NCI-H187 treated with DMSO at 0.1 percent for 48 hours (cell line): ENCODE results near the gene UFM1.
"Not testable (repeated sequence)": the region's sequence is repeated elsewhere in the genome, so short reads cannot be mapped to it uniquely, and the experiment has no call there.

Experiments
- DNase-seq: peaks from one replicate; lab custom pipeline; 2025; lab: John Stamatoyannopoulos, UW

The UFM1 gene

GRCh38 chr13:38366954-38367645, 17.4 kb downstream of the UFM1 start:
- no peak for DNase-seq

- no peak for DNase-seq
These were observed 19.4 kb downstream of the UFM1 start for GRCh38 chr13:38369058-38369457.

- DNase-seq, result not testable (repeated sequence)
These were observed 20.4 kb downstream of the UFM1 start for GRCh38 chr13:38370096-38370495.

DNA sequence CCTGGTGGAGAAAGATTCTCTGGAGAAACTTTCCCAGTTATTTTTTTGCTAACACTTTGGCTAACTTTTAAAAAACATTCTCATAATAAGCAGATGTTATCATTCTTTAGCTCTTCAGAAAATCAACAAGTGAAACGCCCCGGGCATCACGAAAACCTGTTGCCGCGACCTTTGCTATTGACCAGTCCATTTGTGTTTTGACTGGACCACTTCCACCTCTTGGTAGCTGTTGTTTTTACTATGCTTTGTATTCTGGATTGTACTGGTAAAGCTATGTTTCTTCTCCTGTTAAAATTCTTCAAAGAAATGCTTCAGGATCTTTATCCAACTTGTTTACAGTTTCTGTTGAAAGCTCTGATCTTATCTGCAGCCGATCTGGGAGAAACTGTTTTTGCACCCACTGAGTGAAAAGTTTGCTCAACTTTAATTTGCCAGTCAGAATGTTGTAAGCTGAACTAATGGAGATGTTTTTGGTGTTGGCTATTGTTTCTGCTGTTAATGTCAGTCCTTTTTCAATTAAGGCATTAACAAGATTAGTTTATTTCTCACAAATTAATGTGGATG, 23.3 kb downstream of the UFM1 start:
- no peak for DNase-seq

DNA sequence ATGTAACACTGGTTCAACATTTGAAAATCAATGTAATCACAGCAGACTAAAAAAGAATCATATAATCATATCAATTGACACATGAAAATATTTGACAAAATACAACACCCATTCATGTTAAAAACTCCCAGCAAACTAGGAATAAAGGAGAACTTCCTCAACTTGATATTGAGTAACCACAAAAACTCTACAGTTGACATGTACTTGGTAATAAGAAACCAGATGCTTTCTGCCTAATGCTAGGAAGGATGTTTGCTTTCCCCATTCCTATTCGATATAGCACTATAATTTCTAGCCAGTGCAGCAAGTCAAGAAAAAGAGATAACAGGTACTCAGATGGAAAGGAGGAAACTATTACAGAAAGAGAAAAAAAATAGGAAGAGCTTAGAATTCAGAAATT, 26.9 kb downstream of the UFM1 start:
- DNase-seq, result no peak

GRCh38 chr13:38381890-38382289, 32.2 kb downstream of the UFM1 start:
- no peak for DNase-seq

GRCh38 chr13:38382946-38383345, 33.3 kb downstream of the UFM1 start:
- no peak for DNase-seq

- DNase-seq, result no peak
These were observed 34.5 kb downstream of the UFM1 start for GRCh38 chr13:38384171-38384570.

- DNase-seq, result no peak
These were observed 35.7 kb downstream of the UFM1 start for GRCh38 chr13:38385153-38385891.

DNA sequence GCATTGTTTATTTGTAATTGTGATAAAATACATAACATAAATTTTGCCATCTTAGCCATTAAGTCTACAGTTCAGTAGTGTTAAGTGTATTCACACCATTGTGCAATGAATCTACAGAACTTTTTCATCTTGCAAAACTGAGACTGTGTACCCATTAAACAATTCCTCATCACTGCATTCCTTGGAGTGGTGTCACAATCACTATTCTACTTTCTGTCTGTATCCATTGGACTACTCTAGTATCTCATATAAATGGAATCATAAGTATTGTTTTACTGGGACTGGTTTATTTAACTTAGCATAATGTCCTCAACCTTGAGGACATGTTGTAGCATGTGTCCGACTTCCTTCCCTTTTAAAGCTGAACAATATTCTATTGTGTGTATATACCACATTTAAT, 36.8 kb downstream of the UFM1 start:
- no peak for DNase-seq

GRCh38 chr13:38391341-38391740, 41.7 kb downstream of the UFM1 start:
- no peak for DNase-seq

DNA sequence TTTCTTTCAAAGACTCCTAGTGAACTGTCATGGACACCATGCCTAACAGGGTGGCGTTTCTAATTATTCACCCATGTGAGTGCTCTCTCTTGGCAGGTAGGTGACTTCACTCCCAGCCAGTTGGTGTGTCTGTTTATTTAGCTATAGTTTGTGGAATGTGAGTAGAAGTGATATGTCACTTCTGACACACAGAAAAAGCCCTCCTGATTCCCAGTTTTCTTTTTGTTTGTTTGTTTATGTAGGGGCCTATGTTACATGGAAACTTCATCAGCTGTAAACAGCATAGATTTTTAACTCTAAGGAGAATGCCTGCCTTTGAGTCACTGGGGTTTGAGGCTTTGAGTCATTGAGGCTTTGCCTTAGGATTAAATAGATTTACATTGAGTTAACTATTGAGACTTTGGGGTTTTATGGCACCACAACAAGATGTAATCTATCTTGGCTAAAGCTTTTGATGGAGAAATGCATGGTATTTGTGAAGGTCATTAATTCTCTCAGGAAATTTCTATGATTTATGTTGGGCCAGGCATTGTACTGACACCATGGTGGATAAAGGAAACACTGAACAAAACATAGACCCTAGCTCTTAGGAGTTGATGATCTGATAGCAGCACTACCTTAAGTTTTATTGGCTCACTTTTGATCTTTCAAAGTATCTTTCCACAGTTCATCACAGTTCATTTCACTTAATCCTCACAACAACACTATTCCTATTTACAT, 45.3 kb downstream of the UFM1 start:
- DNase-seq, result no peak

DNA sequence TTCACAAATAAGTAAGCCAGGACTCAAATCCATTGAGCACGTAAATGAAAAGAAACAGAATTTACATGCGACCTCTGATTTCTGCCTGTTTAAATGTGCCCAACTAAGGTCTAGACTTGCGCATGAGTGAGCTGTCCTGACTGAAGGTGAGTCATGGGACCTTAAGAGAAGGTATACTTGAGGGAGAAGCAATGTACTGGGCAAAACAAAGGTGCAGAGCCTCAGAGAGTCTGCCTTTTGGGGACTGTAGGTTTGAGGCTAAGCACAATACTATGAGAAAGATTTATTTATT, 45.8 kb downstream of the UFM1 start:
- DNase-seq, result no peak

DNA sequence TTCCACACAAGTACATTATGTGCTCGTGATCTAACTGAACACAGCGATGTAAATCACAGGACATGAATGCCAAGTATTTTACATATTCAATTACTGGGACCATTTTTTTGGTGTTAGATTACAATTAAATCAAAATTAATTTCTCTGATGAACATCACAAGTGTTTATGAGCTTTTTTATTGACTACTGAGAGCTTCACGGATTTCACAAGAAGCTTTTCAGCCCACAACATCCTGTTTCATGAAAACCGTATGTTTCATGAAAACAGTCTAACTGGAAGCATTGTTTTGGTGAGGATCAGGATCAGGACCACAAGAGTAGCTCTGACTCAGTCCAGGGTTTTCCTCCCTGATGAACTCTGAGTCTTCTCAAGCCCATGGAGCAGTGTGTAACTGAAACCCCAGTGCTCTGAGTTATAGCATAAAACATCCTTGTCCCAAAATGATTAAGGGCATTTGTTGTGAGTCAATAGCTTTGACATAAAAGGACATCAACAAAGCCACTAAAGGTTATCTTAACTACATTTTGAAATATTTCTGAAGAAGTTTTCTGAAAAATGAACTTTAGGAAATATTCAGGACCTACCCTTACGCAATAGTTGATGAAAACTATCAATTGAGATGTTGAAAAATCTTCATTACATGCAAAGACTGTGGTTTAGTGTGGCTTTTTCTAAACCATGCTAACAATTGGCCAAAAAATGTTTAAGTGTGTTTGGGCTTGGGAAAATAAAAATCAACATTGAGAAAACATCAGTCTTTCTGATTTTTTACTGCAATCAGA, 49.3 kb downstream of the UFM1 start:
- no peak for DNase-seq

DNA sequence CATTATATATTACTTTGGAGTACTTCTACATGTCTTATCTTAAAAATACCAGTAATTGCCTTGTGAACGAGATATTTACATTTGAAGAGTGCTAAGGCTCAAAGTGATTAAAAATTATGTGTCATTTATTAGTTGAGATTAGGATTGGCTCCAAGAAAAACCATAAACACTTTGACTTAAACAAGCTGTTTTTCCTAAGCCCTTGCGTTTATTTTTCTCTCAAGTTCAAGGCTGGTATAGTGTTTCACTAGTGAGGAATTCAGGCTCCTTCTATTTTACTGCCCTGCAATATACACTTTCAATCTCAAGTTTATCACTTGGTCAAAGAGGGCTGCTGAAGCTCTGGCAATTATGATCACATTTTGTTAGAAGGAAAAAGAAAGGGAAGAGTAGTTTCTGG, 49.9 kb downstream of the UFM1 start:
- no peak for DNase-seq

DNA sequence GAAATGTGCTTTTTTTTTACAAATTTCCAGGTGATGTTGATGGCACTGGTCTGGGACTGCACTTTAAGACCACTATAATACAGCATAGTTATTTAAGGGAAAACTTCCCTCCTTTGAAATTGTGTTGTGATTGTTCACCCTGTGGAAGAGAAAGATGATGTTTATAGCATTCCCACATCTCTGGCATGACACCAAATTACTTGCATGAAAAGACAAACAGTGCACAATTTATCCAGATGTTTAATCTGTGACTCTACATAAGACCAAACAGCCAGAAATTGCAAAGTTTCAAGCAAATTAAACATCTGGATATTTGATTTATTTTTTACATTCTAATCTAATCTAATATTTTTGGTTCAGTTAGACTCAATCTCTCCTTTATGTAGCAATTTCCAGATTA, 51.6 kb downstream of the UFM1 start:
- DNase-seq, result no peak

DNA sequence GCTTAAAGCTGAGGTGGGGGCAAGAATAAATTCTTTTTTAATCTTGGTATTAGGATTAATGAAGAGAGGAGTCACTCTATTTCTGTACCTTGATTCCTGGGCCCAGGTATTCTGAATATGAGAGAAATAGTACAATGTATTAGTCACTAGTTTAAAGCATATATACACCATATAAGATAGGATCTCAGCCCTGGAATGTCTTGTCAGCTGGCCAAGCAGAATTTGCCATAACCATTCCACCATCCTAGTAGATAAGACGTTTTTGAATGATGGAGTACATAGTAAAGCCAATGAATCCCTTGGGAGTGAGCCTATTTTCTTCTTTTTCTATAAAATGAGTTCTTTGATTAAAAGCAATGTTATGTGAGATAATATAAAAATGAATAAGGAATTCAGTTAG, 55.6 kb downstream of the UFM1 start:
- no peak for DNase-seq

DNA sequence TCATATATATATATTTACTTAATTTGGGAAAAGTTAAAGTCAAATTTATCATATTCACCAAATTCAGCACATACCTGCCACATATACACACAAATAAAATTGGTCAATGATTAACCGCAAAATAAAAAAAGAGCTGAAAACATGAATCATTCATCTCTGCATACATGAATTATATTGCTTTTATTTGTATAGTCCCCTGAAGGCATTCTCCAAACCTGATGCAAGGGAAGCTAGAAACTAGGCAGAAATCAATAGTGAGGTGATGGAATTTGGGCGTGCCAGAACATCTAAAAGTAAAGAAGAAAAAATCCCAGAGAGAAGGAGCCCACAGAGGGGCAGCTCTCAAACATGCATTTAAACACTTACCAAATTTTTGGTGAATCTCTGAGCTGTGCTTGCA, 60.1 kb downstream of the UFM1 start:
- no peak for DNase-seq

- DNase-seq, result no peak
These were observed 62.6 kb downstream of the UFM1 start for GRCh38 chr13:38412266-38412665.
